A549 treated with GW870086 at 1 μM for 4 hours (cell line): ENCODE results near the gene CD58. TPM values are rescaled to one million over a fixed set of nuclear protein-coding genes. Genes with fewer than 3 reads are reported as not detected.

Source experiments
- total RNA-seq: library from RNA; stranded (reverse); fragments of 200-300 nt; extraction: Qiagen RNA extraction; gene quantifications from 5 replicates; pipeline ENCODE4 v1.2.3, GENCODE V29; 2022; ENCODE audit warnings: low read depth

The CD58 gene, protein sequence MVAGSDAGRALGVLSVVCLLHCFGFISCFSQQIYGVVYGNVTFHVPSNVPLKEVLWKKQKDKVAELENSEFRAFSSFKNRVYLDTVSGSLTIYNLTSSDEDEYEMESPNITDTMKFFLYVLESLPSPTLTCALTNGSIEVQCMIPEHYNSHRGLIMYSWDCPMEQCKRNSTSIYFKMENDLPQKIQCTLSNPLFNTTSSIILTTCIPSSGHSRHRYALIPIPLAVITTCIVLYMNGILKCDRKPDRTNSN
- total RNA-seq: 21.3 to 26.6 TPM (median 25.1 TPM) in 5 replicates

DNA sequence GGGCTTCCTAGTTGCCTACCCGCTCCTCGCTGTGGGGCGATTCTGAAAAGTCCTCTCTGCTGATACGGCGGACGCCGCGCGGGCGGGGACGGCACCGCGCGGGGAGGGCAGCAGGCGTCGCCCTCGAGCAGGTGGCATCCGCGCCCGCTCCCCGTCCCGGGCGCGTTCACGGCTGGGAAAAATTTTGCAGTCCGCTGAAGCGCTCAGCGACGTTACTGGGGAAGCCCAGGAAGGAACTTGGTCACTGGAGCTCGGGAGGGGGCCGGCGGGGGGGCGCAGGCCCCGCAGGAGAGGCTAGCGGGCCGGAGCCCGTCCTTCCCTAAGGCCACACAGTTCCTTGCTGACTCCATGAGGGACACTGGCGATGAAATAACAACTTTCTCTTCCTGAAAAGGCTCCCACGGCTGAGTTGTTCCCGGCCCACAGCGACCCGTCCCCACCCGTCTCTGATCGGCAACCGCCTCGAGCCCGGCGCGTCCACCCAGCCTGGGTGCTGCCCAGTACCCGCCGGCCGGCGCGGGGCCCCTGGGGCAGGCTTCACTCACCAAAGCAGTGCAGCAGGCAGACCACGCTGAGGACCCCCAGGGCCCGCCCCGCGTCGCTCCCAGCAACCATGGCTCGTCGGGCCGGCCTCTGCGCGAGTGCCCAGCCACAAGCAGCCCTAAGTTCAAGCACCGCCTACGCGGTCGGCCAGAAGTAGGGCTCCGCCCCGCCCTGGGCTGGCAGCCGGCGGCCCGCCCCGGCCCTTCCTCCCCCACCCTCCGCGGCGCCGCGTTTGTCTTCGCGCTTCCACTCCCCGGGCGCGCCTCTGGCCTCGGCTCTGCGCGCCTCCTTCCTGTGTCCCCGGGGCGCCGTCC lies at the start of gene CD58:
CD58 (minus strand) TSS at position 669 of the 857 bp plus-strand sequence; CDS start at position 615, 54 bp downstream.

Other genes starting within 250 kb of the CD58 start
- gene ATP1A1, start 197.8 kb downstream of the CD58 start, total RNA-seq: 283 to 323 TPM (median 307 TPM) in 5 replicates
- gene IGSF3, start 96.7 kb upstream of the CD58 start, total RNA-seq: 14.4 to 21.3 TPM (median 19.2 TPM) in 5 replicates
- gene CD2, start 183.4 kb upstream of the CD58 start, total RNA-seq: not detected in 5 replicates